Right atrium auricular region (tissue), 2 donors: ENCODE measurements around the gene KIF1B. TPM values are rescaled to one million over a fixed set of nuclear protein-coding genes. Genes with fewer than 3 reads are reported as not detected.

Source experiments
- DNase-seq: peaks from one replicate; pipeline ENCODE4 v3.0.0-alpha.2; 2019; ENCODE audit warnings: low spot score
- H3K27ac ChIP-seq, 2 donors: fragments of 200-600 bp; sonication (generic); 1 replicate in 1 of 2; 2 replicates in 1 of 2; pipeline ENCODE4 v1.5.1; 2016 to 2019
- H3K27me3 ChIP-seq, 2 donors: fragments of 200-600 bp; sonication (generic); one replicate each; pipeline versions ENCODE4 v1.5.1 to v1.6.0; 2017 to 2019
- H3K36me3 ChIP-seq: fragments of 200-600 bp; sonication (generic); one replicate; pipeline ENCODE4 v1.5.1; 2016
- H3K4me1 ChIP-seq, 2 donors: fragments of 200-600 bp; sonication (generic); one replicate each; pipeline versions ENCODE4 v1.5.1 to v1.6.0; 2017 to 2019
- H3K4me3 ChIP-seq, 2 donors: fragments of 200-600 bp; sonication (generic); 1 replicate in 1 of 2; 2 replicates in 1 of 2; pipeline ENCODE4 v1.5.1; 2017 to 2019; ENCODE audit warnings: mild to moderate bottlenecking in 1 of 2, moderate library complexity in 1 of 2
- H3K9me3 ChIP-seq, 2 donors: fragments of 200-600 bp; sonication (generic); one replicate each; pipeline ENCODE4 v1.5.1; 2019
- CTCF ChIP-seq, 2 donors: fragments of 200-600 bp; sonication (generic); IDR thresholded peaks; one replicate each; pipeline ENCODE4 v1.5.1; 2019; ENCODE audit warnings: antibody characterized with exemption in 2 of 2
- total RNA-seq, 2 donors: library from RNA; depleted of rRNA; stranded (reverse); fragments of >200 nt; gene quantifications; one replicate each; pipeline ENCODE4 v1.1.0, GENCODE V29; 2016

Gene KIF1B
- total RNA-seq, 2 donors from 2014 or later = 55.7 to 63.9 TPM

- no peaks in the 10 kb centered on the region for H3K36me3 ChIP-seq
Measured at GRCh38 chr1:10209590-10209904, 823 bp upstream of the KIF1B start.

GRCh38 chr1:10210841-10211804, 753 bp downstream of the KIF1B start:
- peak; percentile 98 for DNase-seq
- Histone ChIP-seq H3K4me1 (peaks cover 0 to 42% of the 10 kb centered on the region in 2 donors), H3K4me3 (peak overlapping the region; percentile 85 to 96), H3K9me3 (no peaks in the 10 kb centered on the region), H3K27ac (peak overlapping the region; percentile 99), H3K36me3 (no peaks in the 10 kb centered on the region), H3K27me3 (no peaks in the 10 kb centered on the region)
- no peak for TF ChIP-seq CTCF (IDR thresholded peaks at IDR 0.05)

More at GRCh38 chr1:10209590-10209904, 823 bp upstream of the KIF1B start:
- Histone ChIP-seq H3K4me1 (peaks cover 0 to 31% of the 10 kb centered on the region in 2 donors), H3K9me3 (no peaks in the 10 kb centered on the region), H3K4me3 (peak overlapping the region; percentile 85 to 96), H3K27ac (peak overlapping the region; percentile 99), H3K27me3 (no peaks in the 10 kb centered on the region)
- DNase-seq = no peak
- no peak for TF ChIP-seq CTCF (IDR thresholded peaks at IDR 0.05)

- Histone ChIP-seq H3K27ac (peak overlapping the region; percentile 99), H3K4me1 (peaks cover 0 to 48% of the 10 kb centered on the region in 2 donors), H3K9me3 (no peaks in the 10 kb centered on the region), H3K4me3 (peak overlapping the region; percentile 85 to 96), H3K36me3 (no peaks in the 10 kb centered on the region), H3K27me3 (no peaks in the 10 kb centered on the region)
- DNase-seq = no peak
- no peak for TF ChIP-seq CTCF (IDR thresholded peaks at IDR 0.05)
Measured at GRCh38 chr1:10211805-10212410, 1.5 kb downstream of the KIF1B start.

- Histone ChIP-seq H3K36me3 (no peaks in the 10 kb centered on the region), H3K27ac (peak overlapping the region; percentile 99), H3K9me3 (no peaks in the 10 kb centered on the region), H3K4me1 (peaks cover 0 to 53% of the 10 kb centered on the region in 2 donors), H3K27me3 (no peaks in the 10 kb centered on the region), H3K4me3 (peak overlapping the region in 1 of 2 donors; percentile 96)
- no peak for DNase-seq
- no peak for TF ChIP-seq CTCF (IDR thresholded peaks at IDR 0.05)
Measured at GRCh38 chr1:10212476-10212875, 2.1 kb downstream of the KIF1B start.

GRCh38 chr1:10213186-10213705, 2.9 kb downstream of the KIF1B start:
- H3K9me3 ChIP-seq = no peaks in the 10 kb centered on the region
- no peaks in the 10 kb centered on the region for H3K36me3 ChIP-seq
- no peak for DNase-seq
- H3K27me3 ChIP-seq = no peaks in the 10 kb centered on the region
- H3K27ac ChIP-seq = peak overlapping the region; percentile 41 to 99
- H3K4me3 ChIP-seq = no peak overlapping the region
- TF ChIP-seq CTCF (IDR thresholded peaks at IDR 0.05) = no peak
- H3K4me1 ChIP-seq = peaks cover 0 to 61% of the 10 kb centered on the region in 2 donors
